SK-N-MC (cell line): ENCODE measurements around the gene NADSYN1.
A peak's percentile ranks its signal among the peaks of the same experiment; 100 is the strongest.

Source experiments
- EZH2 ChIP-seq: fragments of 200-600 bp; sonication (generic); IDR thresholded peaks from one replicate; pipeline ENCODE4 v1.6.1; 2017; ENCODE audit warnings: antibody characterized with exemption
- FOXP2 ChIP-seq: optimal IDR thresholded peaks from 2 replicates; pipeline ENCODE3; 2011; ENCODE audit warnings: mild to moderate bottlenecking, moderate library complexity; ENCODE audit not compliant: insufficient read depth; ENCODE audit errors: extremely low read length, control extremely low read depth
- POLR2AphosphoS5 ChIP-seq: IDR thresholded peaks from 2 replicates; pipeline ENCODE4 v1.6.1; 2012; ENCODE audit warnings: mild to moderate bottlenecking, low read depth, low read length, borderline replicate concordance

DNA sequence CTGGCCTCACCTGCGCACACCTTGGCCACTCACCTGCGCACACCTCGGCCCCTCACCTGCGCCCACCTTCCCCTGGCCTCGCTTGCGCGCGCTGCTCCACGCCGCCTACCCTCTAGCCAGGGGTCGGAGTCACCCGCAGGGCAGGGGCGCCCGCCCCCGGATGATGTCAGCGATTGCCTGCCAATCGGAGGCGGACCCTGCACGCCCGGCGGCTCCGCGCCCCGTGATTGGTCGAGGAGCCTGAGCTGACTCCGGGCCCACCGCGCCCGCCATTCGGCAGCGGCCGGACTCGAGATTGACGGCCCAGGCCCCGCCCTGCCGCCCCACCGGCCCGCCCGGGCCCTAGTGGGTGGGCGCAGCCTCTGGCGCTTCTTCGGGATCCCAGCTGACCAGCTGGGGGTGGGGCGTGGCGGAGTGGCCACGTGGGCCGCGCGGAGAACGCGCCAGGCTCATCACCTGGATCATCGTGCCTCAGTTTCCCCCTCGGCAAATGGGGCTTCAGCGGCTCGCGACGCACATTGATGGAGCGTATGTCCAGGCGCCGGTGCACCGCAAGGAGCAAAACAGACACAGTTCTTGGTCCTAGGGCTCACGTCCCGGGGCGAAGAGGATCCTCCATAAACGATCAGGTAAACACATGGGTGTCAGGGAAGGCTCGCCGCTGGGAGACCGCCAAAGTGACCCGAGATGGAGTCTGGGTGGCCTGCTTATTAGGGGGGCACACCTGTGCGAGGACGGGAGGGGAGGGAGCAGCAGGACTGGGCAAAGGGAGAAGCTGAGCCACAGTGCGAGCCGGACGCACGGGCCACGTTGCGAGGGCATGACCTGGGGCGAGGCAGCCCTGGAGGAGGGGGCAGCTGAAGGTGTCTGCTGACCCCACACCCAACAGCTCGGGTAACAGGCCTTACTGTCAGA lies 4.5 kb upstream of the NADSYN1 start, which contains the start of gene DHCR7:
- TF ChIP-seq FOXP2: peak; percentile 60
- no peak for TF ChIP-seq EZH2
- TF ChIP-seq POLR2AphosphoS5: peak; percentile 82; the same call in 1 of the 2 replicates
